Heart left ventricle (tissue), 16 donors: ENCODE data around the gene ANKRD44. TPM values are rescaled to one million over a fixed set of nuclear protein-coding genes. Genes with fewer than 3 reads are reported as not detected.

Experiments used
- ATAC-seq, 4 donors: fragments of 200-7000 bp; cut with Tn5 transposase; one replicate each; pipeline ENCODE4 v1.9.1; 2020 to 2022; ENCODE audit warnings: moderate library complexity in 4 of 4, mild to moderate bottlenecking in 3 of 4, moderate number of reproducible peaks in 1 of 4
- DNase-seq, 5 donors: peaks; one replicate each; pipeline ENCODE4 v3.0.0-alpha.2; 2020
- H3K27ac ChIP-seq, 12 donors: fragments of 200-600 bp; sonication (generic) in 4 of 12; one replicate each; pipeline versions ENCODE4 v1.5.0 to v1.8.0; 2016 to 2022; ENCODE audit warnings: mild to moderate bottlenecking in 2 of 12
- H3K27me3 ChIP-seq, 9 donors: fragments of 200-600 bp; sonication (generic) in 2 of 9; one replicate each; pipeline versions ENCODE4 v1.5.1 to v1.8.0; 2016 to 2022; ENCODE audit warnings: mild to moderate bottlenecking in 3 of 9
- H3K36me3 ChIP-seq, 9 donors: fragments of 200-600 bp; sonication (generic) in 2 of 9; one replicate each; pipeline versions ENCODE4 v1.5.0 to v1.8.0; 2018 to 2022; ENCODE audit warnings: mild to moderate bottlenecking in 2 of 9
- H3K4me1 ChIP-seq, 12 donors: fragments of 200-600 bp; sonication (generic) in 4 of 12; one replicate each; pipeline versions ENCODE4 v1.5.0 to v1.8.0; 2016 to 2022; ENCODE audit warnings: mild to moderate bottlenecking in 3 of 12
- H3K4me3 ChIP-seq, 12 donors: fragments of 200-600 bp; sonication (generic) in 4 of 12; one replicate each; pipeline versions ENCODE4 v1.5.0 to v1.8.0; 2017 to 2022; ENCODE audit warnings: mild to moderate bottlenecking in 9 of 12, moderate library complexity in 4 of 12
- H3K9me3 ChIP-seq, 12 donors: fragments of 200-600 bp; sonication (generic) in 4 of 12; one replicate each; pipeline versions ENCODE4 v1.5.0 to v1.8.0; 2016 to 2022; ENCODE audit warnings: mild to moderate bottlenecking in 1 of 12
- CTCF ChIP-seq, 12 donors: fragments of 200-600 bp; sonication (generic) in 4 of 12; IDR thresholded peaks; one replicate each; pipeline versions ENCODE4 v1.5.0 to v1.8.0; 2018 to 2022; ENCODE audit warnings: antibody characterized with exemption in 12 of 12, mild to moderate bottlenecking in 5 of 12
- POLR2A ChIP-seq, 2 donors: fragments of 450-650 bp; IDR thresholded peaks; one replicate each; pipeline ENCODE4 v1.6.1; 2017; ENCODE audit warnings: antibody characterized with exemption in 2 of 2, mild to moderate bottlenecking in 2 of 2, moderate library complexity in 2 of 2
- WGBS, 4 donors: extraction: QIAGEN DNeasy Blood & Tissue Kit in 2 of 4; methylation state at CpG; one replicate each; pipeline versions ENCODE4 v1.1.5 to v1.1.7; 2013 to 2018; 5-methylcytosine and 5-hydroxymethylcytosine counted together
- intact Hi-C, 10 donors: fragments of 100-400 bp; cut with DNase I; formaldehyde crosslinking; loops; one replicate each; pipeline versions ENCODE4 v1.11.1 to v1.14.2; 2022
- polyA plus RNA-seq, 2 donors: library from polyadenylated mRNA; stranded (reverse); fragments of 200-250 nt; gene quantifications; one replicate each; pipeline ENCODE4 v1.2.3, GENCODE V29; 2013
- total RNA-seq, 9 donors: library from RNA; depleted of rRNA in 2 of 9; stranded (reverse); fragments of >200 nt in 2 of 9; fragmentation: NEBNext Ultra II Directional in 3 of 9; extraction: Animal tissue kit (Norgen Biotek cat#: 25700) in 3 of 9; gene quantifications; one replicate each; pipeline versions ENCODE4 v1.1.0 to v1.2.4, GENCODE V29; 2016 to 2023
- donor health status: ischemic (EF 13 %, LVEDD 7.1; RV severe dilation, severe dysfunction).
- donor health status: healthy with polysubstance abuse.
- donor health status: DM: no; HTN: yes; CAD: no.
- donor health status: DM: no; HTN: no; CAD: no.
- donor health status: ischemic (EF 25% LVEDD 6.9; RV normal size, moderate dysfunction).
- donor health status: ischemic (EF 25% LVEDD 5.7; RV mildly dilated, moderate dysfunction).
- donor health status: healthy.
- donor health status: DM: yes; HTN: yes; CAD: no.
- donor health status: ischemic (EF 35%, LVEDD 5.7; RV mildly dilated, moderate dysfunction).
- donor health status: nonischemic (EF 11% LVEDD 7.7; RV severe dilation, severe dysfunction).
- donor health status: DM: yes; HTN: yes; CAD: no.
- donor health status: PGD.
- donor health status: ischemic (EF 29% LVEDD 5.4; RV normal size, mild dysfunction).
- donor health status: nonischemic (EF 23%, LVEDD 6.1; RV moderate dilation, normal function).

ANKRD44 gene
- total and polyA plus RNA-seq, 11 donors, result 2.4 to 30.6 (median 8.4) TPM

- Histone ChIP-seq H3K9me3 (peaks cover 0 to 2% (median 0%) of the 10 kb centered on the region in 12 donors), H3K4me3 (no peak overlapping the region), H3K27me3 (no peaks in the 10 kb centered on the region), H3K27ac (peak overlapping the region in 1 of 12 donors; percentile 1), H3K36me3 (peaks cover 0 to 34% (median 0%) of the 10 kb centered on the region in 9 donors), H3K4me1 (peaks cover 0 to 24% (median 5%) of the 10 kb centered on the region in 12 donors)
- WGBS, 4 donors, result 49 to 65% (median 61%) methylated on average over 1 of the region's 1 CpG
- ATAC-seq (peak in 2 of 4 donors; percentile 28 to 38), DNase-seq (peak; percentile 44 to 81 (median 60))
- TF ChIP-seq POLR2A (IDR thresholded peaks at IDR 0.05), result no peak
- TF ChIP-seq CTCF (IDR thresholded peaks at IDR 0.05), result no peak
- intact Hi-C loops, result loop anchor here in 1 of 10 donors (5.0 kb wide), 1 partner anchor 1228 kb away; no protein-coding TSS in a partner anchor
Observed at GRCh38 chr2:197073701-197074433, 236.7 kb downstream of the ANKRD44 start.

DNA sequence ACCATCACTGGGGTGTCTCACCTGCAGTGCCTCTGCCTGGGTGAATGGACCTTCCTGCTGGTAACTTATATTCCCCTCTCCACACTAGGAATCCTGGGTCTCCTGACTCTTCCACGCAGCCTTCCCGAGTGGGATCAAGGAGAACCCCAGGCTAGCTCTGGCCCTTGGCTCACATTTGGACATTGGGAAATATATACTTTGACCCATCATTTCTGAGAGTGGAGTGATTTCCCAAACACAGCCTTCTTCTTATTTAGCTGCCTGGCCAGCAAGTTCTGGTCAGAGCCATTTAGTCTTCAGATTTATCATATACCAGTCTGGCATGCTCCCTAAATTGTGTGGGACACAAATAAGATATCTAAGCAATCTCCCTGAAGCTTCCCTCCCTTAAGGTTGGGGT is 237.3 kb downstream of the ANKRD44 start:
- Histone ChIP-seq H3K36me3 (peaks cover 0 to 28% (median 0%) of the 10 kb centered on the region in 9 donors), H3K27me3 (no peaks in the 10 kb centered on the region), H3K4me1 (peaks cover 0 to 24% (median 5%) of the 10 kb centered on the region in 12 donors), H3K27ac (peak overlapping the region in 1 of 12 donors; percentile 1), H3K9me3 (peaks cover 0 to 4% (median 0%) of the 10 kb centered on the region in 12 donors), H3K4me3 (no peak overlapping the region)
- ATAC-seq, result no peak
- 66 to 97% (median 95%) methylated on average over 2 of the region's 2 CpGs for WGBS, 4 donors
- no peak for TF ChIP-seq POLR2A (IDR thresholded peaks at IDR 0.05)
- TF ChIP-seq CTCF (IDR thresholded peaks at IDR 0.05), result no peak
- intact Hi-C loops, result loop anchor here in 1 of 10 donors (5.0 kb wide), 1 partner anchor 1229 kb away; no protein-coding TSS in a partner anchor
- no peak for DNase-seq

GRCh38 chr2:197072533-197072932 is 238.0 kb downstream of the ANKRD44 start:
- Histone ChIP-seq H3K27ac (no peak overlapping the region), H3K4me1 (peaks cover 0 to 24% (median 5%) of the 10 kb centered on the region in 12 donors), H3K9me3 (peaks cover 0 to 4% (median 0%) of the 10 kb centered on the region in 12 donors), H3K36me3 (peaks cover 0 to 23% (median 0%) of the 10 kb centered on the region in 9 donors), H3K27me3 (no peaks in the 10 kb centered on the region), H3K4me3 (no peak overlapping the region)
- ATAC-seq (no peak), DNase-seq (no peak)
- WGBS, 4 donors, result 91 to 99% (median 98%) methylated on average over 3 of the region's 3 CpGs
- intact Hi-C loops, result loop anchor here in 1 of 10 donors (5.0 kb wide), 1 partner anchor 1230 kb away; no protein-coding TSS in a partner anchor
- no peak for TF ChIP-seq CTCF (IDR thresholded peaks at IDR 0.05)
- no peak for TF ChIP-seq POLR2A (IDR thresholded peaks at IDR 0.05)

- intact Hi-C loops, result loop anchor here in 1 of 10 donors (5.0 kb wide), 1 partner anchor 1230 kb away; no protein-coding TSS in a partner anchor
- H3K4me1 ChIP-seq, result peaks cover 0 to 24% (median 5%) of the 10 kb centered on the region in 12 donors
- H3K9me3 ChIP-seq, result peaks cover 0 to 4% (median 0%) of the 10 kb centered on the region in 12 donors
- ATAC-seq (no peak), DNase-seq (no peak)
- H3K36me3 ChIP-seq, result peaks cover 0 to 17% (median 0%) of the 10 kb centered on the region in 9 donors
- 73 to 85% (median 78%) methylated on average over 1 of the region's 1 CpG for WGBS, 4 donors
- TF ChIP-seq CTCF (IDR thresholded peaks at IDR 0.05) (no peak), POLR2A (IDR thresholded peaks at IDR 0.05) (no peak)
- H3K27me3 ChIP-seq, result no peaks in the 10 kb centered on the region
- peak overlapping the region in 1 of 12 donors; percentile 32 for H3K27ac ChIP-seq
- no peak overlapping the region for H3K4me3 ChIP-seq
Observed at GRCh38 chr2:197071790-197072436, 238.7 kb downstream of the ANKRD44 start.
